PC-9 (cell line): Measurements from ENCODE around the gene TRIO.

Experiments used
- CTCF ChIP-seq: fragments of 200-600 bp; sonication (generic); conservative IDR thresholded peaks from 2 replicates; pipeline ENCODE4 v1.6.1; 2017; ENCODE audit warnings: mixed run types, antibody characterized with exemption, mild to moderate bottlenecking, moderate library complexity
- EZH2 ChIP-seq: fragments of 200-600 bp; sonication (generic); IDR thresholded peaks from 2 replicates; pipeline ENCODE4 v1.8.0; 2017; ENCODE audit warnings: antibody characterized with exemption, low read depth

- TF ChIP-seq CTCF (no peak), EZH2 (no peak)
Measured at GRCh38 chr5:14475045-14475444, 331.9 kb downstream of the TRIO start.
